EL (cell line): ENCODE results near the gene WDFY4.
A peak's percentile ranks its signal among the peaks of the same experiment; 100 is the strongest.

Experiments
- DNase-seq: peaks from one replicate; pipeline ENCODE4 v3.0.0-alpha.2; 2016

The WDFY4 gene

GRCh38 chr10:48656914-48657305 is 27.8 kb upstream of the WDFY4 start:
- DNase-seq = no peak

- DNase-seq = no peak
These were observed 27.3 kb upstream of the WDFY4 start for GRCh38 chr10:48657416-48657815.

GRCh38 chr10:48658243-48658974 is 26.3 kb upstream of the WDFY4 start:
- peak; percentile 69 for DNase-seq

- no peak for DNase-seq
These were observed 25.8 kb upstream of the WDFY4 start for GRCh38 chr10:48658975-48659269.

- no peak for DNase-seq
These were observed 24.9 kb upstream of the WDFY4 start for GRCh38 chr10:48659790-48660189.

GRCh38 chr10:48661441-48661840 is 23.2 kb upstream of the WDFY4 start:
- no peak for DNase-seq

GRCh38 chr10:48667960-48668590 is 16.6 kb upstream of the WDFY4 start:
- no peak for DNase-seq

- no peak for DNase-seq
These were observed 13.4 kb upstream of the WDFY4 start for GRCh38 chr10:48670978-48671913.

- DNase-seq = no peak
These were observed 12.6 kb upstream of the WDFY4 start for GRCh38 chr10:48671914-48672595.

GRCh38 chr10:48672596-48673265 is 11.9 kb upstream of the WDFY4 start:
- DNase-seq = no peak

- DNase-seq = no peak
These were observed 7.0 kb upstream of the WDFY4 start for GRCh38 chr10:48677625-48678024.

- DNase-seq = no peak
These were observed 6.6 kb upstream of the WDFY4 start for GRCh38 chr10:48678041-48678440.

- DNase-seq = no peak
These were observed 2.9 kb upstream of the WDFY4 start for GRCh38 chr10:48681740-48682139.

- DNase-seq = no peak
These were observed 2.4 kb upstream of the WDFY4 start for GRCh38 chr10:48682265-48682664.

GRCh38 chr10:48683424-48683823 is 1.2 kb upstream of the WDFY4 start:
- DNase-seq = no peak

GRCh38 chr10:48683868-48684267 is 805 bp upstream of the WDFY4 start:
- DNase-seq = no peak

- no peak for DNase-seq
These were observed 246 bp upstream of the WDFY4 start for GRCh38 chr10:48684463-48684791.

GRCh38 chr10:48685731-48686130 is 1.1 kb downstream of the WDFY4 start:
- DNase-seq = no peak

GRCh38 chr10:48690791-48691660 is 6.4 kb downstream of the WDFY4 start:
- no peak for DNase-seq

- no peak for DNase-seq
These were observed 7.3 kb downstream of the WDFY4 start for GRCh38 chr10:48691812-48692528.

GRCh38 chr10:48692748-48693147 is 8.1 kb downstream of the WDFY4 start:
- no peak for DNase-seq
